Testis (tissue), 2 donors: ENCODE results near the gene CIDEB.

Source experiments
- CTCF ChIP-seq, 3 experiments: fragments of 450-650 bp in 2 of 3; fragments of 200-600 bp in 1 of 3; sonication (generic) in 1 of 3; IDR thresholded peaks; one replicate each; pipeline ENCODE4 v1.5.1; 2016 to 2019; ENCODE audit warnings: antibody characterized with exemption in 3 of 3, mild to moderate bottlenecking in 2 of 3, moderate library complexity in 1 of 3
- POLR2A ChIP-seq: fragments of 450-650 bp; IDR thresholded peaks from one replicate; pipeline ENCODE4 v1.6.1; 2017; ENCODE audit warnings: antibody characterized with exemption, mild to moderate bottlenecking, moderate library complexity

GRCh38 chr14:24311837-24312615 lies 4.2 kb upstream of the CIDEB start:
- TF ChIP-seq CTCF (IDR thresholded peaks at IDR 0.05) = no peak
- no peak for TF ChIP-seq POLR2A
